OCI-LY3 (cell line): Measurements from ENCODE around the gene CYP4F11.

Experiments used
- H2AFZ ChIP-seq: fragments of 200-600, 300-600 bp; shearing (Covaris generic); 2 replicates; pipeline ENCODE4 v1.6.0; 2014; ENCODE audit warnings: antibody characterized with exemption, low read depth, low read length
- H3K27ac ChIP-seq: fragments of 200-600, 300-600 bp; sonication (generic); 2 replicates; pipeline ENCODE4 v1.5.1; 2014; ENCODE audit warnings: mild to moderate bottlenecking, low read length, moderate library complexity, mixed read lengths
- H3K27me3 ChIP-seq: fragments of 200-600, 300-600 bp; sonication (generic); 2 replicates; pipeline ENCODE4 v1.6.1; 2014; ENCODE audit warnings: low read depth, low read length, mixed read lengths
- H3K36me3 ChIP-seq: fragments of 200-600, 300-600 bp; sonication (generic); replicated peaks from 2 replicates; pipeline ENCODE3; 2014; ENCODE audit warnings: low read depth, low read length, mixed read lengths
- H3K4me1 ChIP-seq: fragments of 300-600, 200-600 bp; sonication (generic); 2 replicates; pipeline ENCODE4 v1.6.1; 2014; ENCODE audit warnings: low read length, mixed read lengths
- H3K4me2 ChIP-seq: fragments of 200-600, 300-600 bp; sonication (generic); 2 replicates; pipeline ENCODE4 v1.6.1; 2014; ENCODE audit warnings: low read length, mixed read lengths
- H3K4me3 ChIP-seq: fragments of 300-600, 200-600 bp; sonication (generic); 2 replicates; pipeline ENCODE4 v1.5.1; 2014; ENCODE audit warnings: antibody characterized with exemption, mild to moderate bottlenecking, low read length, moderate library complexity
- H3K79me2 ChIP-seq: fragments of 300-600, 200-600 bp; shearing (Covaris generic); 2 replicates; pipeline ENCODE4 v1.6.1; 2014; ENCODE audit warnings: mild to moderate bottlenecking, low read length, mixed read lengths
- H3K9ac ChIP-seq: fragments of 300-600, 200-600 bp; shearing (Covaris generic); 2 replicates; pipeline ENCODE4 v1.6.0; 2014; ENCODE audit warnings: mild to moderate bottlenecking, low read length, moderate library complexity
- H3K9me3 ChIP-seq: fragments of 200-600, 300-600 bp; shearing (Covaris generic); 2 replicates; pipeline ENCODE4 v1.6.1; 2014; ENCODE audit warnings: low read length, mixed read lengths; ENCODE audit not compliant: insufficient read depth
- H4K20me1 ChIP-seq: fragments of 200-600, 300-600 bp; sonication (generic); 2 replicates; pipeline ENCODE4 v1.6.1; 2016; ENCODE audit warnings: low read length, mixed read lengths; ENCODE audit not compliant: insufficient read depth
- EZH2phosphoT487 ChIP-seq: fragments of 200-600 bp; shearing (Covaris generic); IDR thresholded peaks from 2 replicates; pipeline ENCODE4 v1.6.1; 2018; ENCODE audit warnings: antibody characterized with exemption, mixed run types, low read depth
- TF ChIP-seq, protein P1 (sequence below): fragments of 200-600, 300-600 bp; sonication (generic); IDR thresholded peaks from 2 replicates; pipeline ENCODE4 v1.5.1; 2014; ENCODE audit warnings: antibody characterized with exemption, low read length, low read depth

Gene CYP4F11

DNA sequence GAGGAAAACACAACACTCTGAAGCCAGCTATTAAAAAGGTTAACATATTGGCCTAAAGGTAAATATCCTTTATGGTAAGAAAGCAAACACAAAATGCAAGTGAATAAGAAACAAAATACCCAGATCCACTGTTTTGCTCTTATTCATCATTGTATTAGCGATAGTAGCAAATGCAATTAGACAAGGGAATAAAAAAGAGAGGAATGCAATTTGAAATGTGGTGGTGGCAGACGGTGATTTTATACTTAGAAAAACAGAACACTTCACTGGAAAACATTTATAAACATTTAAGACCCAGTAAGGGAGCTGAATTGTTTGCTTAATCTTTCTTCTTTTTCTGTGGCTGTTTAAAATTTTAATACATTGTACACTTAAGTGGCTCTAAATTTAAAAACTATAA, 19.2 kb downstream of the CYP4F11 start:
- no peaks in the 10 kb centered on the region for H3K4me1 ChIP-seq
- no peak overlapping the region for H3K4me2 ChIP-seq
- H3K79me2 ChIP-seq: no peaks in the 10 kb centered on the region
- 0 out of 2 replicates have a peak, but pooled peaks cover 3% of the 10 kb centered on the region for H3K27me3 ChIP-seq
- H3K9me3 ChIP-seq: no peaks in the 10 kb centered on the region
- no peak overlapping the region for H3K4me3 ChIP-seq
- no peak overlapping the region for H3K9ac ChIP-seq
- no peak overlapping the region for H3K27ac ChIP-seq
- no peak overlapping the region for H2AFZ ChIP-seq
- H3K36me3 ChIP-seq: no peaks in the 10 kb centered on the region
- TF ChIP-seq EZH2phosphoT487: no peak
- no peaks in the 10 kb centered on the region for H4K20me1 ChIP-seq

GRCh38 chr19:15913830-15914229, 20.5 kb downstream of the CYP4F11 start:
- Histone ChIP-seq H3K36me3 (no peaks in the 10 kb centered on the region), H3K27ac (no peak overlapping the region), H3K9me3 (no peaks in the 10 kb centered on the region), H3K79me2 (no peaks in the 10 kb centered on the region), H2AFZ (no peak overlapping the region), H3K4me2 (no peak overlapping the region), H3K9ac (no peak overlapping the region), H3K27me3 (no peaks in the 10 kb centered on the region), H3K4me1 (no peaks in the 10 kb centered on the region), H3K4me3 (no peak overlapping the region), H4K20me1 (no peaks in the 10 kb centered on the region)
- no peak for TF ChIP-seq EZH2phosphoT487
- TF ChIP-seq, protein P1, sequence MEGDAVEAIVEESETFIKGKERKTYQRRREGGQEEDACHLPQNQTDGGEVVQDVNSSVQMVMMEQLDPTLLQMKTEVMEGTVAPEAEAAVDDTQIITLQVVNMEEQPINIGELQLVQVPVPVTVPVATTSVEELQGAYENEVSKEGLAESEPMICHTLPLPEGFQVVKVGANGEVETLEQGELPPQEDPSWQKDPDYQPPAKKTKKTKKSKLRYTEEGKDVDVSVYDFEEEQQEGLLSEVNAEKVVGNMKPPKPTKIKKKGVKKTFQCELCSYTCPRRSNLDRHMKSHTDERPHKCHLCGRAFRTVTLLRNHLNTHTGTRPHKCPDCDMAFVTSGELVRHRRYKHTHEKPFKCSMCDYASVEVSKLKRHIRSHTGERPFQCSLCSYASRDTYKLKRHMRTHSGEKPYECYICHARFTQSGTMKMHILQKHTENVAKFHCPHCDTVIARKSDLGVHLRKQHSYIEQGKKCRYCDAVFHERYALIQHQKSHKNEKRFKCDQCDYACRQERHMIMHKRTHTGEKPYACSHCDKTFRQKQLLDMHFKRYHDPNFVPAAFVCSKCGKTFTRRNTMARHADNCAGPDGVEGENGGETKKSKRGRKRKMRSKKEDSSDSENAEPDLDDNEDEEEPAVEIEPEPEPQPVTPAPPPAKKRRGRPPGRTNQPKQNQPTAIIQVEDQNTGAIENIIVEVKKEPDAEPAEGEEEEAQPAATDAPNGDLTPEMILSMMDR: no peak

DNA sequence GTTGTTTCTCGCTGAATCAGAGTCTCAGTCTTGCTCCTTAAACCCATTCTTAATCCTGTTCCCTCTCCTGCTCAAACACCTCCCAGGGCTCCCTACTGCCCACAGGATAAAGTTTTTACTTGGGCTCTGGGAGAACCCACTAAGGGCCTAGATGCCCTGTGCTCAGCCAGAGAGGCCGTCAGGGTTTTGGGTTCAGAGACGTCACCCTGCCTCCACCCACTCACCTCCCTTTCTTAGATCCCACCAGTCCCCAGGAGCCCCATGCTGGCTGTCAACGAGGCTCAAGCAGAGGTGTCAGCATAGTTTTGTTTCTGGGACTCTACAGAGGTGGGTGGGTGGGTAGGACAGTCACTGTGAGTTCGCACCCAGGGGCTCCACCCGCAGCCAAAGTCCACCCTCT, 20.9 kb downstream of the CYP4F11 start:
- Histone ChIP-seq H4K20me1 (no peaks in the 10 kb centered on the region), H3K27me3 (no peaks in the 10 kb centered on the region), H3K4me3 (no peak overlapping the region), H3K36me3 (no peaks in the 10 kb centered on the region), H3K27ac (no peak overlapping the region), H3K79me2 (no peaks in the 10 kb centered on the region), H3K4me1 (no peaks in the 10 kb centered on the region), H3K9ac (no peak overlapping the region), H2AFZ (no peak overlapping the region), H3K9me3 (no peaks in the 10 kb centered on the region), H3K4me2 (no peak overlapping the region)
- TF ChIP-seq EZH2phosphoT487: no peak
- TF ChIP-seq, protein P1: no peak

GRCh38 chr19:15911599-15912235, 22.6 kb downstream of the CYP4F11 start:
- Histone ChIP-seq H3K9me3 (no peaks in the 10 kb centered on the region), H3K79me2 (no peaks in the 10 kb centered on the region), H3K36me3 (no peaks in the 10 kb centered on the region), H3K4me2 (no peak overlapping the region), H4K20me1 (no peaks in the 10 kb centered on the region), H3K4me3 (no peak overlapping the region), H3K27me3 (no peaks in the 10 kb centered on the region), H3K4me1 (no peaks in the 10 kb centered on the region), H2AFZ (no peak overlapping the region), H3K9ac (no peak overlapping the region), H3K27ac (no peak overlapping the region)
- no peak for TF ChIP-seq EZH2phosphoT487
- TF ChIP-seq, protein P1: no peak
